Activated B cell treated with CpG ODN at 0.5 μM for 24 hours (primary cell): ENCODE data around the gene SCGB2B2. TPM values are rescaled to one million over a fixed set of nuclear protein-coding genes. Genes with fewer than 3 reads are reported as not detected.
A peak's percentile ranks its signal among the peaks of the same experiment; 100 is the strongest.
"Not testable (repeated sequence)": the region's sequence is repeated elsewhere in the genome, so short reads cannot be mapped to it uniquely, and the experiment has no call there.

ENCODE experiments used
- ATAC-seq: fragments of 200-7000 bp; cut with Tn5 transposase; one replicate; pipeline ENCODE4 v1.10.0; 2021; ENCODE audit warnings: low read depth, mild to moderate bottlenecking, moderate library complexity
- CTCF ChIA-PET: fragments of 350-600 bp; sonication (Branson Sonifier 250); formaldehyde crosslinking; loops from one replicate; lab custom pipeline; 2021; ENCODE audit warnings: antibody characterized with exemption; lab: Charles Lee
- POLR2A ChIA-PET: fragments of 350-600 bp; sonication (Branson Sonifier 250); formaldehyde crosslinking; loops from one replicate; lab custom pipeline; 2021; ENCODE audit warnings: antibody characterized with exemption; lab: Charles Lee
- DNase-seq: peaks from one replicate; pipeline ENCODE4 v3.0.0; 2022
- H3K27ac Mint-ChIP-seq: one replicate; pipeline ENCODE4 v1.8.0; 2020; ENCODE audit warnings: mixed read lengths
- H3K27me3 Mint-ChIP-seq: one replicate; pipeline ENCODE4 v1.8.0; 2021; ENCODE audit warnings: mixed read lengths
- H3K36me3 Mint-ChIP-seq: one replicate; pipeline ENCODE4 v1.8.0; 2021; ENCODE audit warnings: low read depth, mixed read lengths
- H3K4me1 Mint-ChIP-seq: one replicate; pipeline ENCODE4 v1.8.0; 2021; ENCODE audit warnings: mixed read lengths
- H3K4me3 Mint-ChIP-seq: one replicate; pipeline ENCODE4 v1.8.0; 2020; ENCODE audit warnings: mild to moderate bottlenecking, mixed read lengths
- H3K9me3 Mint-ChIP-seq: one replicate; pipeline ENCODE4 v1.8.0; 2020; ENCODE audit warnings: mixed read lengths
- intact Hi-C: fragments of 100-400 bp; cut with micrococcal nuclease; formaldehyde crosslinking; loops from one replicate; pipeline ENCODE4 v1.15.1; 2024
- total RNA-seq: library from RNA; stranded (reverse); gene quantifications from 2 replicates; pipeline ENCODE4 v1.2.3, GENCODE V29; 2022
- TF ChIP-seq, protein P1 (sequence below): fragments of 200-600 bp; IDR thresholded peaks from one replicate; pipeline ENCODE4 v1.8.0; 2022; ENCODE audit warnings: antibody characterized with exemption, mild to moderate bottlenecking

Gene SCGB2B2
- total RNA-seq, 1 donor from 2014 or later, result 1.4 TPM

DNA sequence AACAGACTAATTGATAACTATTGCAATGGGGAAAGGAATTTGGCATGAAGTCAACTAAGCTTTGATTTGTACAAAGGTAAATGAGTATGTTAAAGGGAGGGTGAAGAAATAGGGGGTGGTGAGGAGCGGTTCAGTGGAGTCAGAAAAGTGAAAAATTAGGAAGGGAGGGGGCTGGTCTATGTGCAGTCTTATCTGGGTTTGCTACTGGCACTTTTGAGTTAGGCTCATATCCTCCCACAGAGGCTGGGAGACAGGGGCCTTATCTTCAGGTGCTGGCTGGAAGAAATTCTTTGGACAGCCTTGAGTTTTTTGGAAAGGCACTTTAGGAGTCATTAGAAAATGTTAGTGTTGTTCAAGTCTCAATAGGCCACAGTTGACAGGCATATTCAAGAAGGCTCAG is 11.6 kb upstream of the SCGB2B2 start:
- ChIA-PET CTCF (no interaction called here), POLR2A (no interaction called here)
- Mint-ChIP-seq H3K4me3 (no peak overlapping the region), H3K27ac (no peak overlapping the region), H3K27me3 (peaks cover 12% of the 10 kb centered on the region), H3K36me3 (peaks cover 26% of the 10 kb centered on the region), H3K9me3 (peaks cover 34% of the 10 kb centered on the region), H3K4me1 (no peaks in the 10 kb centered on the region)
- DNase-seq (no peak), ATAC-seq (no peak)
- intact Hi-C loops, result no loop called here
- TF ChIP-seq, protein P1, sequence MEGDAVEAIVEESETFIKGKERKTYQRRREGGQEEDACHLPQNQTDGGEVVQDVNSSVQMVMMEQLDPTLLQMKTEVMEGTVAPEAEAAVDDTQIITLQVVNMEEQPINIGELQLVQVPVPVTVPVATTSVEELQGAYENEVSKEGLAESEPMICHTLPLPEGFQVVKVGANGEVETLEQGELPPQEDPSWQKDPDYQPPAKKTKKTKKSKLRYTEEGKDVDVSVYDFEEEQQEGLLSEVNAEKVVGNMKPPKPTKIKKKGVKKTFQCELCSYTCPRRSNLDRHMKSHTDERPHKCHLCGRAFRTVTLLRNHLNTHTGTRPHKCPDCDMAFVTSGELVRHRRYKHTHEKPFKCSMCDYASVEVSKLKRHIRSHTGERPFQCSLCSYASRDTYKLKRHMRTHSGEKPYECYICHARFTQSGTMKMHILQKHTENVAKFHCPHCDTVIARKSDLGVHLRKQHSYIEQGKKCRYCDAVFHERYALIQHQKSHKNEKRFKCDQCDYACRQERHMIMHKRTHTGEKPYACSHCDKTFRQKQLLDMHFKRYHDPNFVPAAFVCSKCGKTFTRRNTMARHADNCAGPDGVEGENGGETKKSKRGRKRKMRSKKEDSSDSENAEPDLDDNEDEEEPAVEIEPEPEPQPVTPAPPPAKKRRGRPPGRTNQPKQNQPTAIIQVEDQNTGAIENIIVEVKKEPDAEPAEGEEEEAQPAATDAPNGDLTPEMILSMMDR, result no peak

DNA sequence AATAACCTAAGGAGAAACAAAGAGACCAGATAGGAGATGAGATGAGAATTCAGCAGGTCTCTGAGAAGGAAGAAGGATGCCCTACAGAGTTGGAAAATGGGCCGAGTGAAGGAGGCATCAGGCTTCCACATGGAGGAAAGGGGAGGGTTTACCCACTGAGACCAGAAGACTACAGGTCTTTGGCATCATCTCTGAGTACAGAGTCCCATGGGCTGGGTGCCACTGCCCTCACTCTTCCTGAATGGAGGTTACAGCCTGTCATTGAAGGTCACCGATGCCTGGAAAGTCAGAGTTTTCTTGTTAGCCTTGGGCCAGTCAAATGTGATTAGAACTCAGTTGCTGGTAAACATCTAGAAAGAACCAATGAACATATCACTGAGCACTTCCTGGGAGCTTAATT is 10.4 kb upstream of the SCGB2B2 start:
- peaks cover 39% of the 10 kb centered on the region for H3K9me3 Mint-ChIP-seq
- H3K4me1 Mint-ChIP-seq, result no peaks in the 10 kb centered on the region
- TF ChIP-seq, protein P1, result no peak
- ChIA-PET CTCF (no interaction called here), POLR2A (no interaction called here)
- H3K4me3 Mint-ChIP-seq, result no peak overlapping the region
- DNase-seq (no peak), ATAC-seq (no peak)
- H3K27me3 Mint-ChIP-seq, result peaks cover 8% of the 10 kb centered on the region
- intact Hi-C loops, result no loop called here
- H3K36me3 Mint-ChIP-seq, result peaks cover 37% of the 10 kb centered on the region
- H3K27ac Mint-ChIP-seq, result no peak overlapping the region

DNA sequence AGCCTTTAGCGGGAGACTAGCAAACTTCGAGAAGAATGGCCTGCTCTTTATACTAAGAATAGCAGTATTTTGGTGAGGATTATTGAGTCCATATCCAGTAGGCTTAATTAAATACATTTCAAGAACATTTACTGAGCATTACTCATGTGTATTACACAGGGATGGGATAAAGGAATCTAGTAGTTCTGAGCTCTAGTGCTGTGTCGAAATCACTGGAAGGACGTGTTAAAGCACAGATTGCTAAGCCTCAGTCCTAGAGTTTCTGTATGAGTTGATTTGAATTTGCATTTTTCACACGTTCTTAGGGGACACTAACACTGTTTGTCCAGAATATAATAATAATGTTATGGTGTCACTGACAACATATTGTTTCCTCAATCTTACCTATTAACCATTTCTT is 9.5 kb upstream of the SCGB2B2 start:
- intact Hi-C loops, result no loop called here
- peaks cover 42% of the 10 kb centered on the region for H3K36me3 Mint-ChIP-seq
- H3K27me3 Mint-ChIP-seq, result peaks cover 7% of the 10 kb centered on the region
- no peak overlapping the region for H3K4me3 Mint-ChIP-seq
- H3K4me1 Mint-ChIP-seq, result no peaks in the 10 kb centered on the region
- CTCF ChIA-PET, result no interaction called here
- POLR2A ChIA-PET, result no interaction called here
- H3K9me3 Mint-ChIP-seq, result peaks cover 39% of the 10 kb centered on the region
- TF ChIP-seq, protein P1, result no peak
- no peak overlapping the region for H3K27ac Mint-ChIP-seq
- DNase-seq, result no peak
- ATAC-seq, result no peak

DNA sequence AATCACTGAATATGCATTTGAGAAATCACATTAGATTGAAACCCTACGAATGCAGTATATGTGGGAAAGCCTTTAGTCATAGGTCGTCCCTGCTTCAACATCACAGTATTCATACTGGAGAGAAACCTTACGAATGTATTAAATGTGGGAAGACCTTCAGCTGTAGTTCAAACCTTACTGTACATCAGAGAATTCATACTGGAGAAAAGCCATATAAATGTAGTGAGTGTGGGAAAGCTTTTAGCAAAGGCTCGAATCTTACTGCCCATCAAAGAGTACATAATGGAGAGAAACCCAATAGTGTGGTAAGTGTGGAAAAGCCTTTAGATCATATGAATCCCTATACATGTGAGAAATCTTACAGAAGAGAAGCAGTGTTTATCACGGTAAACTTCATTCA is 8.3 kb upstream of the SCGB2B2 start:
- intact Hi-C loops, H3K27ac Mint-ChIP-seq, DNase-seq, H3K4me3 Mint-ChIP-seq, CTCF ChIA-PET, ATAC-seq, H3K27me3 Mint-ChIP-seq, H3K4me1 Mint-ChIP-seq, POLR2A ChIA-PET: not testable (repeated sequence)
- Mint-ChIP-seq H3K36me3 (peaks cover 51% of the 10 kb centered on the region), H3K9me3 (peaks cover 37% of the 10 kb centered on the region)

DNA sequence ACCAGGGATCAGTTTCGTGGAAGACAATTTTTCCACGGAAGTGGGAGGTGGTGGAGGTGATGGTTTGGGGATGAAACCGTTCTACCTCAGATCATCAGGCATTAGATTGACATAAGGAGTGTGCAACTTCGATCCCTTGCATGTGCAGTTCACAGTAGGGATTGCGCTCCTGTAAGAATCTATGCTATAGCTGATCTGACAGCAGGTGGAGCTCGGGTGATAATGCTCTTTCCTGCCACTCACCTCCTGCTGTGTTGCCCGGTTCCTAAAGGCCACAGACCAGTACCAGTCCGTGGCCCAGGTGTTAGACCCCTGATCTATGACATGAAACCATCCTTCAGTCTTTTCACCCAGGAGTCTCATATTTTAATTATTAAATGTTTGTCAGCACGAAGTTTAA is 4.5 kb upstream of the SCGB2B2 start:
- Mint-ChIP-seq H3K4me3 (no peak overlapping the region), H3K27me3 (no peaks in the 10 kb centered on the region), H3K4me1 (peaks cover 31% of the 10 kb centered on the region), H3K9me3 (peaks cover 29% of the 10 kb centered on the region), H3K27ac (no peak overlapping the region), H3K36me3 (peaks cover 81% of the 10 kb centered on the region)
- TF ChIP-seq, protein P1, result no peak
- ATAC-seq (no peak), DNase-seq (no peak)
- intact Hi-C loops, result no loop called here
- POLR2A ChIA-PET, result no interaction called here
- CTCF ChIA-PET, result no interaction called here

DNA sequence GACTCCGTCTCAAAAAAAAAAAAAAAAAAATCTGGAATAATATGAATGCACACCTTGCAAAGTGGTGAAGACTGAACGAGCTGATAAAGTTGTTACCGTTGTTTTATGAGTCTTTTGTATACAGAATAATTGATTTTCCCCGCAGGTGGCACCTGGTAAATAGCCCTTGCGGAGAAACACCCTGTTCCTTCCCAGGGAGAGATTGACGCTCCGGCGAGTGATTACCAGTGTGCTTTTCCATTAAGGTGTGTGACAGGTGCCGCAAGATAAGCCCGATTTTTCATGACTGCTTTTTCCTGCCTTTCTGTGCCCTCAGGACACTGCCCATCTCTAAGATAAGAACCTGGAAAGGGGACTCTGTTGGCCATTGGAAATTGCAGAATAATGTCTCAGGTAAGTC is 1.5 kb upstream of the SCGB2B2 start:
- ATAC-seq, result no peak
- CTCF ChIA-PET, result interaction anchor here (1.1 kb wide), 1 partner anchor 39 kb away, joined by 3 read pairs; no protein-coding TSS in a partner anchor
- TF ChIP-seq, protein P1, result no peak
- H3K36me3 Mint-ChIP-seq, result peaks cover 53% of the 10 kb centered on the region
- H3K27me3 Mint-ChIP-seq, result peaks cover 6% of the 10 kb centered on the region
- intact Hi-C loops, result loop anchor here (5.0 kb wide), 2 partner anchors 34 to 1464 kb away; partner anchors contain the start of gene CAPNS1
- peaks cover 17% of the 10 kb centered on the region for H3K9me3 Mint-ChIP-seq
- H3K4me3 Mint-ChIP-seq, result peak overlapping the region; percentile 98
- H3K27ac Mint-ChIP-seq, result peak overlapping the region; percentile 99
- POLR2A ChIA-PET, result interaction anchor here (0.6 to 1.8 kb wide), 9 partner anchors 16 to 1316 kb away, joined by 3 to 16 read pairs (median 5); partner anchors contain the start of genes LSM14A and ZNF181
- peaks cover 33% of the 10 kb centered on the region for H3K4me1 Mint-ChIP-seq
- no peak for DNase-seq
